ENCODE data around the gene ANKRD55.
"Not testable (repeated sequence)": the region's sequence is repeated elsewhere in the genome, so short reads cannot be mapped to it uniquely, and the experiment has no call there.

GRCh38 chr5:56221601-56222000, 11.5 kb downstream of the ANKRD55 start:
- TF ChIP-seq CTCF (conservative IDR thresholded peaks at IDR 0.05; ENCODE audit: low read length); EZH2phosphoT487 (IDR thresholded peaks at IDR 0.05; ENCODE audit: borderline replicate concordance, low read depth, low read length): not testable (repeated sequence)
